Endothelial cell of umbilical vein (primary cell): Measurements from ENCODE around the gene CARD11.

Experiments used
- POLR2A ChIP-seq: IDR thresholded peaks from 2 replicates; pipeline ENCODE4 v1.6.1; 2012; ENCODE audit warnings: low read depth, mild to moderate bottlenecking, control low read depth, low read length
- POLR2AphosphoS5 ChIP-seq: IDR thresholded peaks from 2 replicates; pipeline ENCODE4 v1.6.1; 2012; ENCODE audit warnings: low read depth, mild to moderate bottlenecking, control low read depth, low read length, moderate library complexity; ENCODE audit not compliant: insufficient read depth
- TF ChIP-seq, protein P1 (sequence below), 2 donors: IDR thresholded peaks; 1 replicate in 1 of 2; 2 replicates in 1 of 2; pipeline ENCODE4 v1.5.1; 2011; ENCODE audit warnings: low read length in 2 of 2, mild to moderate bottlenecking in 2 of 2, moderate library complexity in 2 of 2, control low read depth in 1 of 2, inconsistent platforms in 1 of 2, low read depth in 1 of 2; ENCODE audit not compliant: insufficient read depth in 1 of 2; ENCODE audit errors: extremely low read depth in 1 of 2

DNA sequence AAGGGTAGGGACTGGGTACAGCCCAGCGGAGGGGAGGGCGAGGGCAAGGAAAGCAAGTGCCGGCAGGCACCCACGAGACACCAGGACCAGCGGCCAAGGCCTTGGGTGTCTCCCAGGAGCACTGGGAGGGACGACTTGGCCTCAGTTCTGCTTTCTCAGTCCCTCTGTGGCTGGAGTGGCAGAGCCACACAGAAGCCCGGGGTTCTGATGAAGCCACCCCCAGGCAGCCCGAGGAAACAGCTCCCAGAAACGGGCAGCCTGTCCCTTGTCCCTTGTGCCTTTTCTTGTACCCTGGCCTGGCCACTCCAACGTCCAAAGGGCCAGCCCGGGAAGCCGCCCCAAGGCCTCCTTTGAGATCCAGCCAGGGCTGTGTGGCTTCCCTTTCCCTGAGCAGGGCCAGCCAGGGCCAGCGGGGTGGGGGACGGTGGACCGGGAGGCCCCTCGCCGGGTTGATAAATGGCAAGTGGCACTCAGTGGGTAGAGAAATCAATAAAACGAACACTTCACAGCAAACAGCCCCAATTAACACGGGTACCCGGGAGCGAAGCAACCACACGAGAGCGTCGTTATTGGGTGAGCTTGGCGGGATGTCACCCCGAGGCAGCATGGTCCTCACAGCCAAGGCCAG is 129.8 kb downstream of the CARD11 start:
- TF ChIP-seq, protein P1, sequence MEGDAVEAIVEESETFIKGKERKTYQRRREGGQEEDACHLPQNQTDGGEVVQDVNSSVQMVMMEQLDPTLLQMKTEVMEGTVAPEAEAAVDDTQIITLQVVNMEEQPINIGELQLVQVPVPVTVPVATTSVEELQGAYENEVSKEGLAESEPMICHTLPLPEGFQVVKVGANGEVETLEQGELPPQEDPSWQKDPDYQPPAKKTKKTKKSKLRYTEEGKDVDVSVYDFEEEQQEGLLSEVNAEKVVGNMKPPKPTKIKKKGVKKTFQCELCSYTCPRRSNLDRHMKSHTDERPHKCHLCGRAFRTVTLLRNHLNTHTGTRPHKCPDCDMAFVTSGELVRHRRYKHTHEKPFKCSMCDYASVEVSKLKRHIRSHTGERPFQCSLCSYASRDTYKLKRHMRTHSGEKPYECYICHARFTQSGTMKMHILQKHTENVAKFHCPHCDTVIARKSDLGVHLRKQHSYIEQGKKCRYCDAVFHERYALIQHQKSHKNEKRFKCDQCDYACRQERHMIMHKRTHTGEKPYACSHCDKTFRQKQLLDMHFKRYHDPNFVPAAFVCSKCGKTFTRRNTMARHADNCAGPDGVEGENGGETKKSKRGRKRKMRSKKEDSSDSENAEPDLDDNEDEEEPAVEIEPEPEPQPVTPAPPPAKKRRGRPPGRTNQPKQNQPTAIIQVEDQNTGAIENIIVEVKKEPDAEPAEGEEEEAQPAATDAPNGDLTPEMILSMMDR (IDR thresholded peaks at IDR 0.05; ENCODE audit: extremely low read depth in 1 of 2, insufficient read depth in 1 of 2, low read depth in 1 of 2, low read length in 2 of 2) = no peak
- no peak for TF ChIP-seq POLR2AphosphoS5
- no peak for TF ChIP-seq POLR2A
